NCI-H187 (cell line): Measurements from ENCODE around the gene SUSD6.
"Not testable (repeated sequence)": the region's sequence is repeated elsewhere in the genome, so short reads cannot be mapped to it uniquely, and the experiment has no call there.

Experiments used
- DNase-seq, 2 experiments: peaks; one replicate each; lab custom pipeline; 2025; lab: John Stamatoyannopoulos, UW

SUSD6 gene

DNA sequence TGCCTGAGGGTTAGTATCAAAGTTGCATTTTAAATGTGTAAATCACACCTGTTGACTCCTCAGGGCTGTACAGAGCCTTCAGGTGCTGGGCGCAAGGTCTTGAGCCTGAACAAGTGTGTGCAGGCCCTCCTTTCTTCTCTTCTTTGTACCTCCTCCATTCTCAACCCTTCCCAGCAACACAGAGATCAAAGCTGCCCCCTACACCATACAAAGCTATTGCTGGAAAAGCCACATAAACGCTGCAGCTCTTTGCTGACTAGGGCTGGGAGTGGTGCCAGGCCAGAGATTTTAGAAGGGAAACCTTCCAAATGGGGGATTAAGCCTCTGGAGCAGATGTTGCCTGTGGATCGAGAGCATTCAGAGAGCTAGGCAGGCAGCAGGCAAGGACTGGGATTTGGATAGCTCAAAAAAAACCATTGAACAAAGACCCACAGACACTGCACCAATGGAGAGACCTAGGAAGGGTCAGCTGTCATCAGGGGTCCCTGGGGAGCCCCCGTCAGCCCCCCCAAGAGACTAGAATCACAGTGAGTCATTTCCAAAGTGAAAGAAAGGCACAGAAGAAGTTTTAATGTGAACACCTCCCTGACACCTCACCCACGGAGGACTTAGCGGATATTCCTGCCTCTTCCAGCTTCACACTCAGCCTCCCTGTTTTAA is 18.2 kb upstream of the SUSD6 start:
- DNase-seq = no peak

DNA sequence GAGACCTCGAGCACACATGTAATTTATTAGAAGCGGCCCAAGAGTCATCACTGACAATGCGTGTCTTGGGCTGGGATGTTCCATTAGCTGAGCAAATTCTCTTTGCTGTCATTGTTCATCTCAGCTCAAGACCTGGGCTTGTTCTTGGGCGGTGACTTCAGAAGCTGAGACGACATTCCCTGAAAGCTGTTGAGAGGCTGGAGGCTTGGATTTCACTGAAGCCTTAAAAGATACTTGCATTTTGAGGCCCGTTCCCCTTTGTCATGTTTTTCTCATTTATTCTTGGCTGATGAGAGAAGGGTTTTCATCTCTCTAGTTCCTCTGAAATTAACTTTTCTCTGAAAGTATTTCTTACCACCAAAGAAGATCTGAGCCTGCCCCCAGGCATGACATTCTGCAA is 16.6 kb upstream of the SUSD6 start:
- DNase-seq = no peak

DNA sequence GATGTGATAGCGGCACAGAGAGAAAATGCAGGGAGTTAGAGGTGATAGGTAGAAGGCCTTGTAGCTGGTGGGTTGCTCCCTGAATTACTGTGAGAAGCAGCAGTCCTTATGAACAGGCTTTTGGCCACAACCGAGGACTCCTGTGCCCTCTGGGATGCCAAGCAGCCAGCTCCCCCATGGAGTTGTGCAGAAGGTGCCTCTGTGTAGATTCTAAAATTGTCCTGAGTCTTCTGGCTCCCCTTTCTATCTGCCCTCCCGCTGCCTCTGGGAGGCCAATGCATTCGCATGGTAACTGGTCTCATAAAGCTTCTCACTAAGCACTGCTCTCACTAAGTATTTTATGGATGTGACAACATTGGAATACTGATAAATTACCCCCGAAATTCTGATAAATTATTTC is 16.1 kb upstream of the SUSD6 start:
- no peak for DNase-seq

DNA sequence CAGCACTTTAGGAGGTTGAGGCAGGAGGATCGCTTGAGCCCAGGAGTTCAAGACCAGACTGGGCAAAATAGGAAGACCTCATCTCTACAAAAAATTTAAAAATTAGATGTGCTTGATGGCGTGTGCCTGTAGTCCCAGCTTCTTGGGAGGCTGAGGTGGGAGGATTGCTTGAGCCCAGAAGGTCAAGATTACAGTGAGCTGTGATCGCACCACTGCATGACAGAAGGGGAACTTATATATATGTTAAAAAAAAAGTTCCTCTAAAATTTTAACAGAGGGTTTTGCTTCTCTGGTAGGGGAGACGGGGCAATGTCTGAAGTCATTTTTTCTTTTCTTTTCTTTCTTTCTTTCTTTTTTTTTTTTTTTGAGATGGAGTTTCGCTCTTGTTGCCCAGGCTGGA is 12.0 kb upstream of the SUSD6 start:
- not testable (repeated sequence) for DNase-seq

DNA sequence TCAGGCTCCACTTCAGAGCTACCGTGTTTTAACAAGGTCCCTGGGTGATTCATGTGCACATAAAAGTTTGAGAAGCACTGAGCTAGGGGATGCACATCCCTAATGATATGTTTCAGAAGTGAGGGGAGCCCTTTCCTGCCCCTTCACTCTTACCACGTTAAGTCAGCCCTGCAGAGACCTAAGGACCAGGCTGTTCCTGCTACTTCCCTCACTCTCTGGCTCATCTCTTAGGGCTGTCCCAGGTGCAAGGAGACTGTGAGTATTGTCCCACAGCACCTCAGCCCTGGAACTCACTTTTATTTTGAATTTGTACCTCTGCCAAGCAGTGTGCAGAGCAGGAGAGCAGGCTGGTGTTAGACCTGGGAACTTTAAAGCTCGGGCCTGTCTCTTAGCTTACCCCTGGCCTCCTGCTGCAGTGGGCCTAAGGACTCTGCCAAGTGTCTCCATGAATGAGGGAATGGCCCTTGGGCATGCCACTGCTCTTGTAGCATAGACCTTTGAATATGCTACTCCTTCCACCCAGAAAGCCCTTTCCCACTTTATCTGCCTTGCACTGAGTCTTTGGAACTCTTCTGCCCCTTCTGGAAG is 11.0 kb upstream of the SUSD6 start:
- DNase-seq = no peak

DNA sequence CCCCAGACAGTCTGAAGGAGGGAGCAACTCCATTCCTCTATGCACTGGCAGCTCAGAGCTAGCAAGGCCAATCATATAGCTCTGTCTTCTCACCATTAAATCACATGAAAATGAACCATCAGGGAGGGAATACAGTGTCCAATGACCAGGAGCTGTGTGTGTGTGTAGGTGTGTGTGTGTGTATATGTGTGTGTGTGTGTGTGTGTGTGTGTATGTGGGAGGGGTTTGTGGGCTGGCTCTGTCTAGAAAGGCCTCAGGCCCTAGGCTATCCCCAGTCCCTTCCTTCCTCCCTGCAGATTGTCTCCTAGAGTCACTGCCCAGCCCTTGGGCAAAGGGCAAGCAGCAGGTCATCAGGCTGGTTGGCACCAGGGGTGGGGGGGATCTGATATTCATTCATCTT is 5.7 kb upstream of the SUSD6 start:
- no peak for DNase-seq

DNA sequence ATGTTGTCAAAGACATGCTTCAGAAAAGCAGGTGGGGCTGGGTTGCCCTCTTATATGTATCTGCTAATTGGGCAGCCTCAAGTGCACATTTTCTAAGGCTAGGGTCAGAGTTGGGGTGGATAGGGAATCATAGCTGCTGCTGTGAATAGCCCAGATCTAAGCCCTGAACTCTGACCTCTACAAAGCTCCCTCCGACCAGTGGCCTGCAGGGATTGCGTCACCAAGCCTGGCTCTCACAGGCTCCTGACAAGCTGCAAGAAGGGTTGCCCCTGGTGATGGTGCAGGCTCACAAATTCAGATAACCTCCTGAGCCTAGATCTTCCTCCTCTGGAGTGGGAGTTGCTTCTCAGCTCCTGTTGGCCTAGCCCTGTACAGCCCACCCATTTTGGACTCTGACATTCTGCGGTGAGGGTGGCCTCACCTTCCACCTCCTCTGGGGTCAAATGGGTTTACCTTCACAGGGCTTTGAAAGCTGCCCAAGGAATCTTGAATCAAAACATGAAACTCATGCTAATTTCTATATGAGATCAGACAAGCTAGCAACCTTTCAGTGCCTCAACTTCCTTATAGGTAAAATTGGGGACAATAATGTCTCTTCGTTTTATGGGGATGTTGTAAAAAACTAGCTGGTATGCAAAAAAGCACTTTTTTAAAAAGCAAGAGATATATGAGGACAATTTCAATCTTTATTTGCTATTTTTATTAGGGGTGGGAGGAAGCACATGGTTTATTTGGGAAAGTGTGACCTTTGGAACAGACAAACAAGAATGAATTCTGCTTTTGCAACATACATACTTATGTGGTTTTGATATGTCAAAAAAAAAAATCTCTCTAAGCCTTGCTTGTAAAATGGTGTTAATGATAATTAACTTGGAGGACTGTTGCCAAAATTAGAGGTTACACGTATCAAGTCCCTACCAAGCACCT is 4.9 kb upstream of the SUSD6 start:
- no peak for DNase-seq

DNA sequence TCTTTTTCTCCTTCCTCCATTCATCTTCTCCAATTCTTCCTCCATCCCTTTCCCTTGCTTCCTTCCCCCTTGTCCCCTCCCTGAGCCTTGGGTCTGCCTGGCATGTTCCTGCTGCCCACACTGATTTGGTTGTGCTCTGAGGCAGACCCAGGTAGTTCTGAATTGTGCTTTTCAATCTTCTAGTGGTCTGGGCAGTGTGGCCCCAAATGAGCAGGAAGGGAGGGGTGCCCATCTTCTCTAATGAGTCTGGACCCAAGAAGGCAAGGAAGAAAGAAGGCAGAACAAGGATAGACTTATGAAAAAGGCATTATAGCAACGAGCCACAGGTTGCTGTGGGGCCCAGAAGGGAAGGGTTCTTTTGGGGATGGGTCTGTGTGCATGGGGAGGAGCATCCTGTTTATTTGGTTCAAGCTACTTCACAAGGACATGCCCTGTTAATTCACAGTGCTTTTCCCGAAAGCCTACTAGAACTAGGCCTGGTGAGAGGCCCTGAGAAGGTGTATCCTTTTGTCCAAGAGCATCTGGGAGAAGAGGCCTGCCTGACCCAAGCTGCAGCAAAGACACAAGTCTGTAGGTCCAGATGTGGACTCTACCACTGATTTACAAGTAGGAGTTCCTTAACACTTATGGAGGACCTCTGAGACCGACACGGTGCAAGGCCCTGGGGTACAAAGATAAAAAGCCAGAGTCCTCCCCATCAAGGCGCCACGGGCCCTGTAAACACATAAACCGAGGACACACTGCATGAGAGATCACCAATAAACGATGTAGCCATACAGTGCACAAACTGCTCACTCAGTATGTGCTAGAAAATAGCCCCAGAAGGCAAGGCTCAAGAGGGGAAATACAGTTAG is 1.1 kb upstream of the SUSD6 start:
- DNase-seq = no peak

DNA sequence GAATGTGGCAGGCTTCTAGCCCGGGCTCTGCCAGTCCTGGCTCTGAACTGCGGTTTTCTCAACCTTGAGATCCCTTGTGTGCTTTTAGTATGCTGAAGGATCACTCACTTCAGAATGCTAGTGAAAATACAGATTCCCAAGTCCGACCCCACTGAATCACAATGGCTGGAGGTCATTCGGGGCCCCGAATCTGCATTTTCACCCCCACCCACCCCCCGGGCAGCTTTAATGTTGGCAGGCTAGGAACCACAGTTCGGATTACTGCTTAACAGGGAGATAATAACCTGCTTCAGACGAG is 573 bp upstream of the SUSD6 start:
- peak in 1 of 2 experiments; percentile 68 for DNase-seq

DNA sequence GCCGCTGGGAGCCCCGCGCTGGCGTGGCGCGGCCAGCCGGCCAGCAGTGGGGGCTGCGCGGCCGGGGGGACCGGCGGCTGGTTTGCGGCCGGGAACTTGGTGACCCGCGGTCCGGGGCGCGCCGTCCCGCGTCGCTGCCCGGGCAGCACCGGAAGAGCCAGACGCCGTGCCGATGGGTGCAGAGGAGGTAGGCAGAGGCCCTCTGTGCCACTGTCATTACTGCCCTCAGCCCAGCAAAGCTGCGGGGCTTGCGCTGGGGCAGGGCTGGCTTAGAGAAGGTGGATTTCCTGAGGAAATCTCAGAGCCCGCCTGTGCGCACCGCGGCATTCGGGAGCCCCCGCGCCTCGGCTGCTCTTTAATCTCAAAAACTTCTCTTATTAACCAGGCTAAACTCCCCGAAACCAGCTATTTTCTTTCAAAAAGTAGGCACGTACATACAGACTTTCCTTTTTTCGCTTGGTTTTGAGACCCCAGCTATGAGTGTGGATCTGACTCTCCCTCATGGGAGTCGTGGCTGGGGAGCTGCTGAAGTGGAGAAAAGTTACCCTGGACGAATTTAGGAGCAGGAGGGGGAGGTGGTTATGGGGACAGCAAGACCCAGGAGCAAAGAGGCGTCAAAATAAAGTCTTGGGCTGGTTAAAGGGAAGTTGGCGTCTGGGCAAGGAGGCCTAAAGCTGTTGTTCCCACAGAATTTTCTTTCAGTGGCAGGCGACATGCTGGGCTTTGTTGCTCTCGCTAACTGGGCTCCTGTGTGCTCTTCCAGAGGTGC is 802 bp downstream of the SUSD6 start:
- no peak for DNase-seq

DNA sequence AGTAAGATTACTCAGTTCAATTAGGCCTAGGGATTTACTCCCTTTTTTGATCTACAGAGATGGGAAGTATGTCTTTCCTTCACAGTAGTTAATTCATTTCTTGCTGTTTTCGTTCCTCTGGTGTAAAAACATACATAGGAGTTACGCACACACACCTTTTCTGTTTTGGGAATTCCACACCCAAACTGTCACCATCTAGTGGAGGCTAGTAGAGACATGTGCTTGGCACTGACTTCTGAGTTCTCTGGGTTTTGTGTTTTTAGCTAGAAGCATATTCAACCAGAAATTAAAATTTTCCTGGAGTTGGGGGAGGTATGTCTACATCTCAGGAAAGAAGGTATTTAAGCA is 1.4 kb downstream of the SUSD6 start:
- DNase-seq = no peak

DNA sequence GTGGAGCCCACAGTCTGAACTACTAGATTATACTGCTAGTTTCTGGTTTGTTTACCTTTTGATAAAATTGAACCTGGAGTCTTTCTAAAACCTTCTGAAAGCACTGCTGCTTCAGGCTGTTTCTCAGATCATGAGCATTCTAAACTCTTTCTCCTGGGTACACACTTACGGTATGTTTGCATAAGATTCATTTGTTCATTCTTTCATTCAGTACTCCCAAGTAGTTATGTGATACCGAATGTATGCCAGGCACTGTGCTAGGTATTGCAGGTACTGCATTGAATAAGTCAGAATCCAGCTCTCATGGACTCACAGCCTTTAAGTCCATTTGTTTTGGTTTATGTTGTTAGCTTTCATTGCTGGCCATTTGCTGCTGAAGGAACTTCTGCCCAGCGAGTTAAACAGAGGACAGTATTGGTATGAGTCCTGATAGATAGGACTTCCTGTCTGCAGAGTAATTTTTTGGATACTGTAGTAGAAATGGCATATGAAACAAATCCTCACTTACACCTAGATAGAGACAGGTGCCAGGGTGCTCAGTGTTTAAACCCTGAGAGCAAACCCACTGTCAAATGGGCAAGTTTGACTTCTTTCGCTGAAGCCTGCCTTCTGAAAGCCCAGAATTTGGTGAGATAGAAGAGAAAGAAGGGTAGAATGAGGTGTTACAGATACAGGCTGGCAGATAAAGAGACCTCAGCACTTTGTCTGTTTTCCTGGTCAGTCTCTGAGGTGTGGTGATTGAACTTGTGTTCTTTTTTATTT is 2.1 kb downstream of the SUSD6 start:
- DNase-seq = no peak

DNA sequence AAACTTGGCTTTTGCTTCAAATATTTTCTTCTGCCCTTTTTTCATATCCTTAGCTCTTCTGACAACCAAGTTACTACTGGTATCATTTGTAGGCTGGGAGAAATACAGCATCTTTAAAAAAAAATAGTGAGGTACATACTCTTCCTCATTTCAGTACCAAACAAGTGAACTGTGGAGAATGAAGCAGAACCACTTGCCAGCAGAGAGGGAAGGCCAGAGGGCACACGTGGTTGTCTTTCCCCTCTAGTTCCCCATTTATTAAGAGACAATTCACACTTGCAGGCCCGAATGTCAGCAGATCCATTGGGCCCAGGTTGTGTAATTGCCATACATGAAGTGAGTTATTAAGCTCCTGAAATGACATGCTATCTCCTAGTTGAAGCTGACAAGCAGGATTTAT is 3.2 kb downstream of the SUSD6 start:
- DNase-seq = no peak

DNA sequence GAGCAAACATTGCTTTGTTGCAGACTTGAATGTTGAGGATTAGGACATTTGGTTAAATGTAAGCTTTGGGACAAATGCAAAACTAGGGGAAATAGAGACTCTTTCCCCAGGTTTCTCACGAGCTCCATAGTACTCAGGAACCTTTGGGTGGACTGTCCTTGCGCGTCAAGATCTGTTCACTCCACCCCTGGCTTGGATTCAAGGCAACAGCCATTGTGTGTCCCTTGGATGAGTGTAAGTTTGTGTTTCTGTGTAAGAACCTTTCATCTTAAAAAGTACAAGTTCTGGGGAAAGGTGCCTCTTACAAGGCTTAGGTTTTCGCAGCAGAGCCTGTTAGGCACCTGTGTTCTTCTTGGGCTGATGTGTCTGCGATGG is 3.7 kb downstream of the SUSD6 start:
- DNase-seq = no peak

DNA sequence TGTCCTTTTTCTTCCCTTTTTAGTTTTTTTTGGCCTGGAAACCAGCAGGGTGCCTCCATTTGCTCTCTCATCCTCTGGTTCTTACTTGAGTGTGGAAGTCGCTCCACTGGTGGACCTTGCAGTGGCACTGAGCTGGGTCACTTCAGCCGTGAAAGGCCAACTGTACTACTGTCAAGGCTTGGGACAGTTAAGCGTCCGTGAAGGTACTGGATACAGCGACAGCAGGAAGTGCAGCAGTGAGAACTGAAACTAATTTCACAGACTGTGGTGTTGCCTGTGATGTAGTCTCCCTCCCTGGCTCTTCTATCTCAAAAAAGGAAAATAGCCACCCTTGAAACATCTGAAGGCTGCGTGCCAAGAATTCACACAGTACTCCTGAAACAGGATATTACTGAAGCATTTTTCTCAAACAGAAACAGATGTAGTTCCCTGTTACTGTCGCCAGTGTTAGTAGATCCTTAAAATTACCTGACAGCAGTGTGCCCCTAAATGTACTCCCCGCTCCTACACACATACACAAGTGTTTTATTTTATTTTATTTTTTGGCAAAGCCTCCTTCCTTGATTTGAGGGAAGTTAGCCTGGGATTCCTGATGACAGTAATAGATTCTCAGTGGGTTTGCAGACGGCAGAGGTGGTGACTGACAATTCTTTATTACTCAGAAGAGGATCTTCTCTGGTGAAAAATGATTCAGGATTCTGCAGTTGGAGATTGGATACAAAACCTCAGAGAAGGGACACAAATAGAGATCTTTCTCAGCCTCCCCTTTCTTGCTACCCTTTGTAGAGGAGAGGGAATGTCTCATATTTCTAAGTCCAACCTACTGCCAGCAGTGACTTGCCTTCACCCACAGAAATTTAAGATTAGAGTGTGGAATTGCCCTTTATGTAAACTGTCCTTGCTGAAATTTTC is 4.4 kb downstream of the SUSD6 start:
- DNase-seq = no peak

DNA sequence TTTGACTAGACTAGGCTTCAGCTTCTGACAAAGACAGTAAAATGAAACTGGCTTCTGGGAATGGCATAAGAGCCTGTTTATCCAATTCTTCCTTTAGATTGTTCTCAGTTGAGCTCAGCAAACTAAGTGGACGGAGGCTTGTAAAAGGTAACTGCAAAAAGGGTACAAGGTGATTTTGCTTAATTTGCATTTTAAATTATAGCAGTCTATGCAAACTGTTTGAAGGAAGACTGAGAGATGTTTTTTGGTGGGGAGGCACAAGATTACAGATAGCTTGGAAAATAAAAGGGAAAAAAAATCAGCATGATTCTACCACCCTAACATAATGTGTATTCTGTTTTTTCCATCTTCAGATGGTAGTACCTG is 5.0 kb downstream of the SUSD6 start:
- no peak for DNase-seq

DNA sequence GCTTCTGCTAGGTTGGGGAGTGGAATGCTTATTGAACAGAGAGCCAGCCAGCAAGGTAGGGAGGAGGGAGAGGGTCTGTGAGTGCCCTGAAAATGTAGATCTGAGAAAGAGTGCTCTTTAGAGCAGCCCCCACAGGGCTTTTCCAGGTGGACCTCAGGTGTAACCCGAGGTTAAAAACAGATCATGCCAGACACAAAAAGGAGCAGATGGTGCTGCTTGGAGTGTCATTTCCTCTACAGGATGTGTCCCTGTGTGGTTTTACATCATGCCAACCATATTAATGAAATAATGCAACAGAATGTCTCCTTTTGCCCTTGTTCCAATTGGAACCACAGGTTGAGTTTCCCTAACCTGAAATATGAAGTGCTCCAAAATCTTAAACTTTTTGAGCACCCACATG is 6.4 kb downstream of the SUSD6 start:
- no peak for DNase-seq

DNA sequence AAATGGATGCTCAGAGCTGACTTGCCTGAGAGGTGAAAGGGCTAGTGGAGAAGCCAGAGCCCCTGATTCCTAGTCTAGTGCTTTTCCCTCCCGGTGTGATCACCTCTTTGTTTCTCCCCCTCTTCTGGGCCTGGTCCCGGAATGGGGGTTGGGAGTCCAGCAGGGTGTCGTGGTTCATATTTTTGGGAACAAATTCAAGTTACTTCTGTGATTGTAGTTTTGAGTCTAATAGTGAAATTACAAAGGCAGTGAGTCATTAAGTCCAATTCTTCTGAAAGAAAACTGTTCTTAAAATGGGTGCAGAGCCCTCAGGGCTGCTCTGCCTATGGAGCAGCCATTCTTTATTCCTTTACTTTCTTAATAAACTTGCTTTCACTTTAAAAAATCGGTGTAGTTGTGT is 7.6 kb downstream of the SUSD6 start:
- no peak for DNase-seq

DNA sequence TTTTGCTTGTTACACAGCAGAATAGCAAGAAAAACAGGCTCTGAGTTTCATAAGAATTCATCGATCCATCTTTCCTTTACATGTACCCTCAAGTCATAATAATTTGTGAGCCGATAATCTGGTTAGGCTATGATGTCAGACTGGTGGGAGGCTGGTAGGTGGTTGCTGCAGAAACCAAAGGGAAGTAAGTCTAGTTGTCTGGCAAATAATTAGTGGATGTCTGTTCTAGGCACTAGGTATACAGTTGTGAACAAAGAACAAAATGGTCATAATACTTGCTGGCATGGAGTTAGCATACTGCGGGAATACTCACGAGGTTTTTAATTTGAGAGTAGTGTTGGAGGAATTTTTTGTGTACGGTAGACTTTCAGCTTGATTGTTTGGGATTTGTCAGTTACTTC is 8.8 kb downstream of the SUSD6 start:
- no peak for DNase-seq

DNA sequence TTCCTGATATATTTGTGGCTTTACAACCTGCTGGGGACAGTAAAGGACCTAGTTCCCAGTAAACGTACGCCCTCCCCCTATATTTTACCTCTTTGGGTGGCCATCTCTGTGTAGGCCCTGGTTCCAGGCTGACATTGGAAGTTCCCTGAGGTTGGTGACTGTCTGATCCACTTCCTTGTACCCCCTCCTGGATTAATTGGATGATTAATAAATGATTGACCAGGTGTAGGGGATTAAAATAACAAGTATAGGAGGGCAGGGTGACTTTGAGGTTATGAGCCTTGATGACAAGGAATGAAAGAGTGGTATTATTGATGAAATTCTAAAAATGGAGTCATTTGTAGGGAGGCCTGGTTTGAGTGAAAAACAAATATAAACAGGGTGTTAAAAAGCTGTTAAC is 9.6 kb downstream of the SUSD6 start:
- DNase-seq = no peak
